Measurements from ENCODE around the gene TLX3.

GRCh38 chr5:171323007-171323406 is 14.0 kb downstream of the TLX3 start:
- TF ChIP-seq EZH2 (IDR thresholded peaks at IDR 0.05): no peak
- no peak for TF ChIP-seq CTCF (IDR thresholded peaks at IDR 0.05)
- no peak for TF ChIP-seq EZH2phosphoT487 (IDR thresholded peaks at IDR 0.05)
